M059J (cell line): ENCODE measurements around the gene ZNF784. TPM values are rescaled to one million over a fixed set of nuclear protein-coding genes. Genes with fewer than 3 reads are reported as not detected.
"Not testable (repeated sequence)": the region's sequence is repeated elsewhere in the genome, so short reads cannot be mapped to it uniquely, and the experiment has no call there.

Experiments
- DNase-seq: peaks from one replicate; pipeline ENCODE4 v3.0.0-alpha.2; 2012; ENCODE audit warnings: low read depth
- total RNA-seq: library from RNA; depleted of rRNA; stranded (reverse); fragments of >200 nt; shearing (Covaris generic); gene quantifications from 2 replicates; pipeline ENCODE4 v1.2.3, GENCODE V29; 2014; rRNA removed

ZNF784 gene
- total RNA-seq, 1 experiment from 2014 or later = 5.1 TPM

- DNase-seq = not testable (repeated sequence)
These were observed 40.5 kb downstream of the ZNF784 start for GRCh38 chr19:55583897-55584296.

DNA sequence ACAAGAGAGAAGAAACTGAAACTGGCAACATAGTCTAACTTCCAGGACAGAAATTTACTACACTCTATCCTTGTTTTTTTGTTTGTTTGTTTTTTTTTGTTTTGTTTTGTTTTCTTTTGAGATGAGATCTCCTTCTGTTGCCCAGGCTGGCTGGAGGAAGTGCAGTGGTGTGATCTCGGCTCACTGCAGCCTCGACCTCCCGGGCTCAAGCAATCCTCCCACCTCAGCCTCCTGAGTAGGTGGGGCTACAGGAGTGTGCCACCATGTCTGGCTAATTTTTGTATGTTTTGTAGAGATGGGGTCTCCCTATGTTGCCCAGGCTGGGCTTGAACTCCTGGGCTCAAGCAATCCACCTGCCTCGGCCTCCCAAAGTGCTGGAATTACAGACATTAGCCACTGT, 42.1 kb downstream of the ZNF784 start:
- not testable (repeated sequence) for DNase-seq

DNA sequence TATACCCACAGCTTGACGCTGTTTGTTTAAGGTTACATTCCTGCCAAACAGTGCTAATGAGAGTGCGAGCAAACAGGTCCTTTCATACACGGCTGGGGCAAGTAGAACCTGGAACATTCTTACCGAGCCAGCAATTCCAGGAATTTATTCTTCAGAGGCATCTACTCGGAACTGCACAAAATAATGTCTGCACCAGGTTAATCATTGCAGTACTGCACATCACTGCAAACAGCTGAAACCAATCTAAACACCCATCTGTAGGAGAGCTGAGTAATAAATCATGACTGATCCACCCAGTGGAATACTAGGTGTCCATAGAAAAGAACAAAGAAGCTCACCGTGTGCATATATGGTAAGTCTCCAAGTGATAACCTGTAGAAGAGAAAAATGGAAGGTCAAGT, 42.5 kb downstream of the ZNF784 start:
- no peak for DNase-seq

- DNase-seq = no peak
These were observed 43.1 kb downstream of the ZNF784 start for GRCh38 chr19:55581145-55581822.

- peak; percentile 83 for DNase-seq
These were observed 43.7 kb downstream of the ZNF784 start, which contains the start of gene ZNF579 for GRCh38 chr19:55580628-55581144. Gene ZNF579 (minus strand): TSS chr19:55580848. CDS start chr19:55579639, 1,209 bp downstream.

DNA sequence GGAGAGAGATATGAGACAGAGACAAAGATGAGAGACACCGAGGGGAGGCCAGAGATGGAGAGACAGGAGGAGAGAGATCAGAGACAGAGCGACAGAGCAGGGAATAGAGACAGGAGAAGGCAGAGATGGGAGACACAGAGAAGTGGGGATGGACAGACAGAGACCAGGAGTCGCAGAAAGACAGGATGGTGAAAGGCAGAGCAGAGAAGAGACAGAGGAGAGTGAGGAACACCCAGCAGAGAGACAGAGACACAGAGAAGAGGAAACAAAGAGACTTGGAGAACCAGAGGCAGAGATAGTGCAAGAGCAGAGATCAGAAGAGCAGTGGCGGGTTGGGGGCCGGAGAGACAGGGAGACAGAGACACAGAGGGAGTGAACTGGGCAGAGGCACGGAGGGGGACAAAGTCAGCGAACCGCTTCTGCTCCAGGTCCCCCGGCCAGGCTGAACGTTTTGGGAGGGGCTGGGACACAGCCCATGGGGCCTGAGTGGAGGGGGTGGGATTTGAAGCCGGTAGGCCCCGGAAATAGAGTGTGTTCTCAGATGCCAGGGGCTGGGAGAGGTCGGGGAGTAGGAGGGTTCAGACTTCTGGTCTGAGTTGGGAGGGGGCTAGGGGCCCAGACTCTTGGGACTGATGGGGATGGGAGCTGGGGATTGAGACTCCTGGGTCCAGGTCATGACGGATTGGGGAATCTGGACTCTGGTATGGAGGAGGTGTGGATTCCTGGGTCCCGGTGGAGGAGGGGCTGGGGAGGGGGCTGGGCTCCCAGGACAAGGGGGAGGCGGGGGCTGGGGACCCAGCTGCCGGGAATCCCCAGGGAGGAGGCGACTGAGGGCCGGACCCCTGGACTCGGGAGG, 44.4 kb downstream of the ZNF784 start:
- no peak for DNase-seq

DNA sequence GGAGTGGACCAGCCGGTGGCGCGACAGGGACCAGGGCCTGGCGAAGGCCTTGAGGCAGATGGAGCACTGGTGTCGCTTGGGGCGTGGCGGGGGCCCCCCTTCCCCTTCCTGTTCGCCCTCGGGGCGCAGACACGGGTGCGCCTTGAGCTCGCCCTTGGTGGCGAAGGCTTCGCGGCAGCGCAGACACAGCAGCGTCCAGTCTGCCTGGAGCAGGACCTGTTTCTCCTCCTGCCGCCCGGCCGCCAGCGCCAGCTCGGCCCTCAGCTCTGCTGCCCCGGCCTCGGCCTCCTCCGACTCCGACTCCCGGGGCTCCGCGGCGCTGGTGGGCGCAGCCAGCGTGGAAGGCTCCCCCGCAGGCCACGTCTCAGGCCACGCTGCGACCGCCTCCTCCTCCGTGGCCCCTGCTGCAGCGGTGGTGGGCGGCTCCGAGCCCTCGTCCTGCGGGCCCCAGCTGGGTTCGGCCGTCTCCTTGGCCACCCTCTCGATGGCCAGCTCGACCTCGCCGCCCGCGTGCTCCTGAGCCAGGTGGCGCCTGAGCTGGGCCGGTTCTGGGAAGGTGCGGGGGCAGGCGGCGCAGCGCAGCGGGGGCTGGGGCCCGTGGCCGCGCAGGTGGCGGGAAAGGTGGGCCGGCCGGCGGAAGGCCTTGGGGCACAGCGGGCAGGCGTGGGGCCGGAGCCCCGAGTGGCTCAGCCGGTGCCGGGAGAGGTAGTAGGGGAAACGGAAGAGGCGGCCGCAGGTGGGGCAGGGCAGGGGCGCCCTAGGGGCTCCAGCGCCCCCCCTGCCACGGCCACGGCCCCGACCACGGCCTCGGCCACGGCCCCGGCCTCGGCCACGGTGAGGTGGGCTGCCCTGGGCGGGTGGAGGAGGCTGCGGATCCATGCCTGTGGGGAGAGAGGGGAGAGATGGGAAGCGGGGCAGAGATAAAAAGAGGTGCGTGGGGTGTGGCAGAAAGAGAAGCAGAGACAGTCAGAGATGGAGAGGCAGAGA, 45.3 kb downstream of the ZNF784 start:
- no peak for DNase-seq

GRCh38 chr19:55578031-55578760, 46.2 kb downstream of the ZNF784 start:
- no peak for DNase-seq

GRCh38 chr19:55576746-55577145, 47.6 kb downstream of the ZNF784 start:
- no peak for DNase-seq

DNA sequence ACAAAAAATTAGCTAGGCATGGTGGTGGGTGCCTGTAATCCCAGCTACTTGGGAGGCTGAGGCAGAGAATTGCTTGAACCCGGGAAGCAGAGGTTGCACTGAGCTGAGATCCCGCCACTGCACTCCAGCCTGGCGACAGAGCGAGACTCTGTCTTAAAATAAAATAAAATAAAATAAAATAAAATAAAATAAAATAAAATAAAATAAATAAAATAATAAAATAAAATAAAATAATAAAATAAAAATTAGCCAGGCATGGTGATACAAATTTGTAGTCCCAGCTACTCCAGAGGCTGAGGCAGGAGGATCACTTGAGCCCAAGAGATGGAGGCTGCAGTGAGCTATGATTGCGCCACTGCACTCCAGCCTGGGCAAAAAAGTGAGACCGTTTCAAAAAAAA, 50.4 kb downstream of the ZNF784 start:
- DNase-seq = not testable (repeated sequence)

Other genes starting within 250 kb of the ZNF784 start
- 0.22 TPM in 1 of 2 replicates, not detected in the other for gene TMEM190, start 247.7 kb downstream of the ZNF784 start, total RNA-seq
- gene TMEM238, start 240.3 kb downstream of the ZNF784 start, total RNA-seq = 1.1 and 1.2 TPM in 2 replicates
- 452 and 738 TPM in 2 replicates for gene RPL28, start 238.6 kb downstream of the ZNF784 start, total RNA-seq
- 192 and 378 TPM in 2 replicates for gene UBE2S, start 216.8 kb downstream of the ZNF784 start, total RNA-seq
- not detected in 2 replicates for gene SHISA7, start 181.3 kb downstream of the ZNF784 start, total RNA-seq
- gene ISOC2, start 162.9 kb downstream of the ZNF784 start, total RNA-seq = 123 and 134 TPM in 2 replicates
- not detected in 2 replicates for gene C19orf85, start 159.8 kb downstream of the ZNF784 start, total RNA-seq
- 8.8 and 13.9 TPM in 2 replicates for gene ZNF628, start 147.9 kb downstream of the ZNF784 start, total RNA-seq
- gene NAT14, start 139.4 kb downstream of the ZNF784 start, total RNA-seq = 14.4 and 26.1 TPM in 2 replicates
- 1.8 and 7.2 TPM in 2 replicates for gene SSC5D, start 136.1 kb downstream of the ZNF784 start, total RNA-seq
- 0.20 TPM in 1 of 2 replicates, not detected in the other for gene SBK2, start 87.4 kb downstream of the ZNF784 start, total RNA-seq
- not detected in 2 replicates for gene SBK3, start 79.0 kb downstream of the ZNF784 start, total RNA-seq
- gene ZNF579, start 43.7 kb downstream of the ZNF784 start, total RNA-seq = 1.6 and 4.3 TPM in 2 replicates
- 0.81 and 6.3 TPM in 2 replicates for gene FIZ1, start 25.0 kb downstream of the ZNF784 start, total RNA-seq
- gene ZNF524, start 24.3 kb downstream of the ZNF784 start, total RNA-seq = 11.7 and 14.7 TPM in 2 replicates
- gene ZNF865, start 18.9 kb downstream of the ZNF784 start, total RNA-seq = 1.4 and 2.5 TPM in 2 replicates
- gene ZNF580, start 16.4 kb upstream of the ZNF784 start, total RNA-seq = 18.2 and 20.9 TPM in 2 replicates
- gene ZNF581, start 19.1 kb upstream of the ZNF784 start, total RNA-seq = 12.6 and 15.9 TPM in 2 replicates
- 4.9 and 5.1 TPM in 2 replicates for gene CCDC106, start 23.6 kb upstream of the ZNF784 start, total RNA-seq
- 140 and 148 TPM in 2 replicates for gene U2AF2, start 30.5 kb upstream of the ZNF784 start, total RNA-seq
- 27.7 and 102 TPM in 2 replicates for gene EPN1, start 50.7 kb upstream of the ZNF784 start, total RNA-seq
- gene NLRP9, start 113.8 kb upstream of the ZNF784 start, total RNA-seq = not detected in 2 replicates
- not detected in 2 replicates for gene RFPL4A, start 134.5 kb upstream of the ZNF784 start, total RNA-seq
- not detected in 2 replicates for gene RFPL4AL1, start 144.6 kb upstream of the ZNF784 start, total RNA-seq
- gene NLRP11, start 207.4 kb upstream of the ZNF784 start, total RNA-seq = 2.4 and 4.4 TPM in 2 replicates
- 0.05 TPM in 1 of 2 replicates, not detected in the other for gene NLRP4, start 212.0 kb upstream of the ZNF784 start, total RNA-seq